WTC11 (cell line): ENCODE measurements around the gene UBE2N.

Experiments used
- CTCF ChIP-seq: fragments of 200-600 bp; IDR thresholded peaks from 2 replicates; pipeline ENCODE4 v1.8.0; 2022; ENCODE audit warnings: antibody characterized with exemption
- NR2C2 ChIP-seq: sonication (generic); formaldehyde crosslinking; IDR thresholded peaks from 2 replicates; pipeline ENCODE4 v1.8.0; 2022; ENCODE audit warnings: mild to moderate bottlenecking, missing genetic modification reagents
- STAT6 ChIP-seq: sonication (generic); formaldehyde crosslinking; conservative IDR thresholded peaks from 2 replicates; pipeline ENCODE4 v1.8.1; 2023; ENCODE audit warnings: mild to moderate bottlenecking, low read depth, missing genetic modification reagents, moderate library complexity

GRCh38 chr12:93378998-93379325, 62.8 kb downstream of the UBE2N start:
- TF ChIP-seq NR2C2 (no peak), CTCF (no peak), STAT6 (CRISPR knock-in tag) (no peak)
